ENCODE results near the gene TMEM121B.
A peak's percentile ranks its signal among the peaks of the same experiment; 100 is the strongest.

The TMEM121B gene

DNA sequence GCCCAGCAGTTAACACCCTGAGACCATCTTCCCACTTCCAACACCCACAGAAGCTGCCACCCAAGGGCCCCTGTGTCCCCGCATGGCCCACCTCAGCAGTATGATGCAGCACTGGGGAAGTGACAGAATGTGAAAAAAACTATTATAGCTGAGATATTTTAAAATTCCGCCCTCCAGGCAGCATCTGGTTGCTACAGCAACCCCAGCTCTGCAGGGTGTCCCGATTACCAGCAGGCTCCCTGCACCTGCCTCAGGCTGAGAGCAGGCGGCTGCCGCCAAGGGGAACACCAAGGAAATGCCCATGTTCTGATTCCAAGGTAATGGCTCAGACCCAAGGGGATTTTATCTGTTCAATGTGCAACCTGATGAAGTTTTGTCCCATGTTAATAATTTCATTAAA lies 10.5 kb upstream of the TMEM121B start:
- Histone ChIP-seq H3K36me3 (ENCODE audit: control insufficient read depth in 4 of 4, insufficient read depth in 4 of 4, low read length in 3 of 4) (peaks cover 0 to 7% (median 0%) of the 10 kb centered on the region in 4 experiments), H3K27ac (ENCODE audit: insufficient read depth in 1 of 2, low read depth in 1 of 2, low read length in 2 of 2, poor library complexity in 1 of 2, severe bottlenecking in 2 of 2) (no peak overlapping the region), H3K4me1 (ENCODE audit: control extremely low read depth in 1 of 4, control insufficient read depth in 4 of 4, insufficient read depth in 4 of 4, low read length in 3 of 4) (no peaks in the 10 kb centered on the region), H3K27me3 (replicated peaks in 2 of 5; ENCODE audit: control insufficient read depth in 4 of 5, insufficient read depth in 5 of 5, low read length in 4 of 5) (peaks cover 0 to 2% (median 0%) of the 10 kb centered on the region in 5 experiments), H3K4me3 (ENCODE audit: control insufficient read depth in 1 of 7, extremely low read depth in 1 of 7, insufficient read depth in 4 of 7, low read depth in 2 of 7, low read length in 6 of 7) (no peak overlapping the region), H3K9me3 (ENCODE audit: control extremely low read depth in 1 of 5, control insufficient read depth in 4 of 5, insufficient read depth in 2 of 5, low read depth in 1 of 5, low read length in 4 of 5) (no peaks in the 10 kb centered on the region)
- WGBS (ENCODE audit: insufficient coverage): 61% methylated on average over 3 of the region's 5 CpGs
- CTCF ChIA-PET: no interaction called here
- POLR2A ChIA-PET: no interaction called here
- DNase-seq: no peak

DNA sequence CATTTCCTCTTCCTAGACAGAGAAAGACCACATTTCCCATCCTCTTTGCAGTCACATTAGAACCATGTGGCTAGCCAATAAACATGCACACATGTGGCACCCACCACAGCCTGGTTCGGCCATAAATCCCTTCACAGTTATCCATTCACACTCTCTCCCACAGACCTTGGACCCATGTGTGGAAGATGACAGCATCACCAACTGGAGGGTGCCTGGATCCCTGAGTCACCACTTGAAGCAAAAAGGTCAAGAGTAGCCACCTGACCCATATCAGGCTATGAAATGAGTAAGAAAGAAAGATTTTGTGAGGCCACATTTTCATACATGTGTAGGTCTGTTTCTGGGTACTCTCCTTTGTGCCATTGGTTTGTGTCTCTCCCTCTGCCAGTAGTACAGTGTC lies 9.0 kb upstream of the TMEM121B start:
- no CpG with 5 or more reads among the region's 1 CpG for WGBS (ENCODE audit: insufficient coverage)
- Histone ChIP-seq H3K4me3 (ENCODE audit: control insufficient read depth in 1 of 7, extremely low read depth in 1 of 7, insufficient read depth in 4 of 7, low read depth in 2 of 7, low read length in 6 of 7) (no peak overlapping the region), H3K9me3 (ENCODE audit: control extremely low read depth in 1 of 5, control insufficient read depth in 4 of 5, insufficient read depth in 2 of 5, low read depth in 1 of 5, low read length in 4 of 5) (no peaks in the 10 kb centered on the region), H3K27me3 (replicated peaks in 2 of 5; ENCODE audit: control insufficient read depth in 4 of 5, insufficient read depth in 5 of 5, low read length in 4 of 5) (peaks cover 0 to 2% (median 0%) of the 10 kb centered on the region in 5 experiments), H3K27ac (ENCODE audit: insufficient read depth in 1 of 2, low read depth in 1 of 2, low read length in 2 of 2, poor library complexity in 1 of 2, severe bottlenecking in 2 of 2) (no peak overlapping the region), H3K4me1 (ENCODE audit: control extremely low read depth in 1 of 4, control insufficient read depth in 4 of 4, insufficient read depth in 4 of 4, low read length in 3 of 4) (no peaks in the 10 kb centered on the region), H3K36me3 (ENCODE audit: control insufficient read depth in 4 of 4, insufficient read depth in 4 of 4, low read length in 3 of 4) (peaks cover 0 to 3% (median 0%) of the 10 kb centered on the region in 4 experiments)
- ChIA-PET POLR2A (no interaction called here), CTCF (no interaction called here)
- no peak for DNase-seq

- under 1% methylated on average over 48 of the region's 70 CpGs for WGBS (ENCODE audit: insufficient coverage)
- Histone ChIP-seq H3K36me3 (ENCODE audit: control insufficient read depth in 4 of 4, insufficient read depth in 4 of 4, low read length in 3 of 4) (no peaks in the 10 kb centered on the region), H3K27ac (ENCODE audit: insufficient read depth in 1 of 2, low read depth in 1 of 2, low read length in 2 of 2, poor library complexity in 1 of 2, severe bottlenecking in 2 of 2) (no peak overlapping the region), H3K4me1 (ENCODE audit: control extremely low read depth in 1 of 4, control insufficient read depth in 4 of 4, insufficient read depth in 4 of 4, low read length in 3 of 4) (peaks cover 25 to 57% (median 51%) of the 10 kb centered on the region in 4 experiments), H3K4me3 (ENCODE audit: control insufficient read depth in 1 of 7, extremely low read depth in 1 of 7, insufficient read depth in 4 of 7, low read depth in 2 of 7, low read length in 6 of 7) (peak overlapping the region in 5 of 7 experiments; percentile 10 to 66 (median 56)), H3K27me3 (replicated peaks in 2 of 5; ENCODE audit: control insufficient read depth in 4 of 5, insufficient read depth in 5 of 5, low read length in 4 of 5) (peaks cover 0 to 48% (median 17%) of the 10 kb centered on the region in 5 experiments), H3K9me3 (ENCODE audit: control extremely low read depth in 1 of 5, control insufficient read depth in 4 of 5, insufficient read depth in 2 of 5, low read depth in 1 of 5, low read length in 4 of 5) (no peaks in the 10 kb centered on the region)
- ChIA-PET POLR2A (no interaction called here), CTCF (no interaction called here)
- DNase-seq: peak in 2 of 3 donors; percentile 20 to 39
Observed at GRCh38 chr22:17120711-17121232, 388 bp downstream of the TMEM121B start.

DNA sequence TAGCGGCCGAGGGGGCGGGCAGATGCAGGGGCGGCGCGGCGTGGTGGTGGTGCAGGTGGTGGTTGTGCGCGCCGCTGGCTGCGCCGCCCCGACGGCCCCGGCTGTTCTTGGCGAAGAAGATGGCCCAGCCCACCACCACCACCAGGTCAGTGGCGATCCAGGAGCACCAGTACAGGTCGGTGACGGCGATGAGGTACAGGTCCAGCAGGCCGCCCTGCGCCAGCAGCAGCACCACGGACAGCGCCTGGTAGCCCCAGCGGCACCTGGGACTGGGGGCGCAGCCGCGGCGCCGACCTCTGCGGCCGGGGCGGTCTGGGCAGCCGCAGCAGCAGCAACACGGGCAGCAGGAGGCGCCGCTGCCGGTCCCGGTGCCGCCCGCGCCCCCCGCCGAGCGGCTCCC lies 879 bp downstream of the TMEM121B start:
- Histone ChIP-seq H3K4me3 (ENCODE audit: control insufficient read depth in 1 of 7, extremely low read depth in 1 of 7, insufficient read depth in 4 of 7, low read depth in 2 of 7, low read length in 6 of 7) (peak overlapping the region in 3 of 7 experiments; percentile 44 to 66 (median 56)), H3K27ac (ENCODE audit: insufficient read depth in 1 of 2, low read depth in 1 of 2, low read length in 2 of 2, poor library complexity in 1 of 2, severe bottlenecking in 2 of 2) (no peak overlapping the region), H3K9me3 (ENCODE audit: control extremely low read depth in 1 of 5, control insufficient read depth in 4 of 5, insufficient read depth in 2 of 5, low read depth in 1 of 5, low read length in 4 of 5) (no peaks in the 10 kb centered on the region), H3K36me3 (ENCODE audit: control insufficient read depth in 4 of 4, insufficient read depth in 4 of 4, low read length in 3 of 4) (no peaks in the 10 kb centered on the region), H3K4me1 (ENCODE audit: control extremely low read depth in 1 of 4, control insufficient read depth in 4 of 4, insufficient read depth in 4 of 4, low read length in 3 of 4) (peaks cover 28 to 62% (median 56%) of the 10 kb centered on the region in 4 experiments), H3K27me3 (replicated peaks in 2 of 5; ENCODE audit: control insufficient read depth in 4 of 5, insufficient read depth in 5 of 5, low read length in 4 of 5) (peaks cover 0 to 48% (median 17%) of the 10 kb centered on the region in 5 experiments)
- CTCF ChIA-PET: interaction anchor here (0.7 to 1.4 kb wide), 3 partner anchors 14 to 47 kb away, joined by 3 to 5 read pairs (median 4); no protein-coding TSS in a partner anchor
- POLR2A ChIA-PET: no interaction called here
- peak; percentile 45 to 81 (median 78) for DNase-seq
- WGBS (ENCODE audit: insufficient coverage): 2% methylated on average over 30 of the region's 45 CpGs

DNA sequence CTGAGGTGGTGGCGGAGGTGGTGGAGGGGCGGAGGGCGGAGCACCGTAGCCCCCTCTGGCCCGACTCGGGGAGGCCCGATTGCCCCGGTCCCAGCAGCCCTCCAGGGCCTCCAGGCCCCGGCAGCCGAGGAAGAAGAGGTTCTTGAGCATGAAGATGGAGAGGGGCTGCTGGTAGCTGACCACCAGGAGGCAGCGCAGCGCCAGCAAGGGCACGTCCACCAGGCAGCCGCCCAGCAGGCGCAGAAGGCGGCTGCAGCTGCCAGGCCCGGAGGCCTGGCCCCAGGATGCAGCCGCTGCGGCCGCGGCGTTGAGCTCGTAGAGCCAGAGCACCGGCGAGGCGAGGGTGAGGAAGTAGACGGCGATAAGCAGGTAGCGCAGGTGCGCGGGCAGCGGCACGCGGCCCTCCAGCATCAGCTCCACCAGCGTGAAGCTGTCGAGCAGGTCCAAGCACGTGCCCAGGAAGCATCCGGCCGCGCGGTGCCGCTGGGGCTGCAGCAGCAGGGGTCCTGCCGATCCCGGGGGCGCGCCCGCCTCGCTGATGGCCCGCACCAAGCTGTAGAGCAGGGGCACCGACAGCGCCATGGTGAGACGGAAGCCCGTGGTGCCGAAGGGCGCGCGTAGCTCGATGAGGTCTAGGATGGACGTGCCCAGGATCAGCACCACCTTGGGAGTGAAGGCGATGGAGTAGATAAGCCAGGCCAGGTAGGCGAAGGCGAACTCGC lies 1.5 kb downstream of the TMEM121B start:
- ChIA-PET CTCF (interaction anchor here (0.7 to 1.4 kb wide), 3 partner anchors 13 to 48 kb away, joined by 3 to 5 read pairs (median 4); no protein-coding TSS in a partner anchor), POLR2A (no interaction called here)
- peaks cover 33 to 68% (median 63%) of the 10 kb centered on the region in 4 experiments for H3K4me1 ChIP-seq (ENCODE audit: control extremely low read depth in 1 of 4, control insufficient read depth in 4 of 4, insufficient read depth in 4 of 4, low read length in 3 of 4)

GRCh38 chr22:17118342-17118741 lies 2.8 kb downstream of the TMEM121B start:
- Histone ChIP-seq H3K27ac (ENCODE audit: insufficient read depth in 1 of 2, low read depth in 1 of 2, low read length in 2 of 2, poor library complexity in 1 of 2, severe bottlenecking in 2 of 2) (no peak overlapping the region), H3K4me1 (ENCODE audit: control extremely low read depth in 1 of 4, control insufficient read depth in 4 of 4, insufficient read depth in 4 of 4, low read length in 3 of 4) (peaks cover 33 to 81% (median 73%) of the 10 kb centered on the region in 4 experiments), H3K27me3 (replicated peaks in 2 of 5; ENCODE audit: control insufficient read depth in 4 of 5, insufficient read depth in 5 of 5, low read length in 4 of 5) (peaks cover 0 to 45% (median 17%) of the 10 kb centered on the region in 5 experiments), H3K4me3 (ENCODE audit: control insufficient read depth in 1 of 7, extremely low read depth in 1 of 7, insufficient read depth in 4 of 7, low read depth in 2 of 7, low read length in 6 of 7) (peak overlapping the region in 3 of 7 experiments; percentile 8 to 36 (median 35)), H3K36me3 (ENCODE audit: control insufficient read depth in 4 of 4, insufficient read depth in 4 of 4, low read length in 3 of 4) (no peaks in the 10 kb centered on the region), H3K9me3 (ENCODE audit: control extremely low read depth in 1 of 5, control insufficient read depth in 4 of 5, insufficient read depth in 2 of 5, low read depth in 1 of 5, low read length in 4 of 5) (no peaks in the 10 kb centered on the region)
- WGBS (ENCODE audit: insufficient coverage): 43% methylated on average over 4 of the region's 4 CpGs
- CTCF ChIA-PET: interaction anchor here (1.0 to 1.2 kb wide), 2 partner anchors 44 to 54 kb away, joined by 3 to 4 read pairs; no protein-coding TSS in a partner anchor
- DNase-seq: no peak
- POLR2A ChIA-PET: no interaction called here

More for the DNA sequence above, 1.5 kb downstream of the TMEM121B start:
- H3K36me3 ChIP-seq (ENCODE audit: control insufficient read depth in 4 of 4, insufficient read depth in 4 of 4, low read length in 3 of 4): no peaks in the 10 kb centered on the region
- H3K27me3 ChIP-seq (replicated peaks in 2 of 5; ENCODE audit: control insufficient read depth in 4 of 5, insufficient read depth in 5 of 5, low read length in 4 of 5): peaks cover 0 to 48% (median 17%) of the 10 kb centered on the region in 5 experiments
- 36% methylated on average over 54 of the region's 63 CpGs for WGBS (ENCODE audit: insufficient coverage)
- no peaks in the 10 kb centered on the region for H3K9me3 ChIP-seq (ENCODE audit: control extremely low read depth in 1 of 5, control insufficient read depth in 4 of 5, insufficient read depth in 2 of 5, low read depth in 1 of 5, low read length in 4 of 5)
- no peak overlapping the region for H3K27ac ChIP-seq (ENCODE audit: insufficient read depth in 1 of 2, low read depth in 1 of 2, low read length in 2 of 2, poor library complexity in 1 of 2, severe bottlenecking in 2 of 2)
- peak; percentile 33 to 66 (median 62) for DNase-seq
- no peak overlapping the region for H3K4me3 ChIP-seq (ENCODE audit: control insufficient read depth in 1 of 7, extremely low read depth in 1 of 7, insufficient read depth in 4 of 7, low read depth in 2 of 7, low read length in 6 of 7)

DNA sequence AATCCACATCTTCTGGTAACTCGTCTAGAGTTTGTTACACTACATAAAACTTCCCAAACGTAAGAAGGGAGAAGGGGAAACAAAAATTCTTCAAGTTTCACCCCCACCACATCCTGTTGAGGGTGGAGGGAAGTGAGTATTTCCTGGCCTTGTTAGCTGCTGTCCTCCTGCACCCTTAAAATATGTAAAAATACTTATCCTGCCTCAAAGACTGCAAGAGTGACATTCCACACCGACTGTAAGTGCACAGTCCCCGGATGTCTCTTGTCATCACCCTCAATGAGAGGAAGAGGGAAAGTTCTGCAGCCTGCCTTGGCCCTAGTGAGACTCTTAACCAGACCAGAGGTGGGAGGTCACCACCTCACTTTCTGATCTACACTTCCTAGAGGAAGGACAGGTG lies 3.3 kb downstream of the TMEM121B start:
- no peaks in the 10 kb centered on the region for H3K9me3 ChIP-seq (ENCODE audit: control extremely low read depth in 1 of 5, control insufficient read depth in 4 of 5, insufficient read depth in 2 of 5, low read depth in 1 of 5, low read length in 4 of 5)
- no CpG with 5 or more reads among the region's 4 CpGs for WGBS (ENCODE audit: insufficient coverage)
- peaks cover 0 to 41% (median 17%) of the 10 kb centered on the region in 5 experiments for H3K27me3 ChIP-seq (replicated peaks in 2 of 5; ENCODE audit: control insufficient read depth in 4 of 5, insufficient read depth in 5 of 5, low read length in 4 of 5)
- CTCF ChIA-PET: interaction anchor here (1.0 to 3.0 kb wide), 3 partner anchors 11 to 55 kb away, joined by 3 to 11 read pairs (median 4); no protein-coding TSS in a partner anchor
- no peaks in the 10 kb centered on the region for H3K36me3 ChIP-seq (ENCODE audit: control insufficient read depth in 4 of 4, insufficient read depth in 4 of 4, low read length in 3 of 4)
- peak in 2 of 3 donors; percentile 26 to 38 for DNase-seq
- no peak overlapping the region for H3K27ac ChIP-seq (ENCODE audit: insufficient read depth in 1 of 2, low read depth in 1 of 2, low read length in 2 of 2, poor library complexity in 1 of 2, severe bottlenecking in 2 of 2)
- peak overlapping the region in 4 of 7 experiments; percentile 5 to 36 (median 22) for H3K4me3 ChIP-seq (ENCODE audit: control insufficient read depth in 1 of 7, extremely low read depth in 1 of 7, insufficient read depth in 4 of 7, low read depth in 2 of 7, low read length in 6 of 7)
- H3K4me1 ChIP-seq (ENCODE audit: control extremely low read depth in 1 of 4, control insufficient read depth in 4 of 4, insufficient read depth in 4 of 4, low read length in 3 of 4): peaks cover 33 to 84% (median 73%) of the 10 kb centered on the region in 4 experiments
- POLR2A ChIA-PET: no interaction called here
